Measurements from ENCODE around the gene MROH2A.

MROH2A gene

DNA sequence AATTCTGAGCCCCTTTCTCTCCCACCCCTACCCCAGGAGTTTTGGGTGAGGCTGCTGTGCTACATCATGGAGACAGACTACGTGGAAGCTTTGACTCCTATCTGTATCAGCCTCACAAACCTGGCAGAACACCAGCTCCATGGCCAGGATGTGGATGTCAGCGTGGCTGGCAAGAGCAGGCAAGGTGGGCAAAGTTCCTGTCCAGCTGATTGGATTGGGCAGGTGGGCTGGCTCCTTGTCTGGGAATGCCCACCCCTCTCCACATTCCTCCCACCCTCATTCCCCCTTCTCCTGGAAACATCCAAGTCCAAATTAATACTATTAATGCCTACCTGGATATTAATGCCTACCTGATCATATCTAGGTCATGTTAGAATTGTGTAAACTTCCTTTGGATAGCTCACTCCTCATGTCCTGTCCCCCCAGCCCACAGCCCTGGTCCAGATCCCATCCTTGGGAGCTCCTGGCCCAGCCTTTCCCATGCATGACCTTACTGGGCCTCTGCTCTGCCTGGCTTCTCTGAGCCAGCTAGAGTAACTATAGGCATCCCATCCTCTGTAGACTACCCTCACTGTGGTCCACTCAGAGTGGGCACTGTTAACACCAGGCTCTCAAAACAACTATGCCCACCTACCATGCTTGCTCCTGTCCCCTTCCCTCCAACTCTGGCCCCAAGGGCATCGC lies 24.1 kb downstream of the MROH2A start:
- DNase-seq = no peak

DNA sequence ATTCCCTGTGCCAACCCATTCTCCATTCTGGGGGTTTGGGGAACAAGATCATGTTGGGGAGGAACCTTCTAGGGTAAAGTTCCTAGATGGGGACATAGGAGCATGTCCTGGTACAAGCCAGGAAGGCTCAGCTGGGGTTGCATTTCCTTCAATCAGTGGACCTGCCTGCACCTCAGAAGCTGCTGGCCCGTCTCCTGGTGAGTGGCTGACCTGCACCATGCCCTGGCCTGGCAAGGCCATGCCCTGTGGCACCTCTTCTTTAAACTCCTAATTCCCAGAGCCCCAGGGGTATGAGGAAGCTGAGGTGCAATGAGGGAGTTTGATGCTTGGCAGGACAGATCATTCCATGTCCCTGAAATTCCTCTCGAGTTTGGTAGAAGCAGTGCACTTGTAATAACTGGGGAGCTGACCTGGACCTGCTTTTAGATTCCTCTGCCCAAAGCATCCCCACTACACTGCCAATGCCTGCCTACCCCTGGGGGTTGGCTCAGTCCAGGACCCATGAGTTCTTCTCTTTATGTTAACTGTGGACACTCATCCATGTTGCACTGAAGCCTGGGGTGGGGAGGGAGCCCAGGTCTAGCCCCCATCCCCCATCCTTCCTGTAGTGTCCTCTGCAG lies 25.3 kb downstream of the MROH2A start:
- DNase-seq = no peak

DNA sequence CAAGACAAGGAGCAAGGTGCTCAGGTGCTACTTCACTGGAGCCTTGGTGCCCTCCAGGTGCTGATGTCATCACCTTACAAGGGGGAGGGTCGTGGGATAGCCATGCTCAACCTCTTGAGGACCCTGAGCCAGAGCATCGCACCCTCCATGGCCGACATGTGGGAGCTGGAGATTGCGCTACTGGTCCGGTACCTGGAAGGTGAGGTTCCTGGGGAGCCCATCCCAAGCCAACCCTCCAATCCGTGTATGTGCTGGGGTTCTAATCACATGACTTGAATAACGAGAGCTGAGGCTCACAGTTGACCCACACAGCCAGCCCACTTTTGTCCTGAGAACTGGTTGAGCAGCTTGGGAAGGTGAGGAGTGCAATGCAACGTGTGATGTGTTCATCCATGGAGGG lies 25.9 kb downstream of the MROH2A start:
- DNase-seq = no peak

DNA sequence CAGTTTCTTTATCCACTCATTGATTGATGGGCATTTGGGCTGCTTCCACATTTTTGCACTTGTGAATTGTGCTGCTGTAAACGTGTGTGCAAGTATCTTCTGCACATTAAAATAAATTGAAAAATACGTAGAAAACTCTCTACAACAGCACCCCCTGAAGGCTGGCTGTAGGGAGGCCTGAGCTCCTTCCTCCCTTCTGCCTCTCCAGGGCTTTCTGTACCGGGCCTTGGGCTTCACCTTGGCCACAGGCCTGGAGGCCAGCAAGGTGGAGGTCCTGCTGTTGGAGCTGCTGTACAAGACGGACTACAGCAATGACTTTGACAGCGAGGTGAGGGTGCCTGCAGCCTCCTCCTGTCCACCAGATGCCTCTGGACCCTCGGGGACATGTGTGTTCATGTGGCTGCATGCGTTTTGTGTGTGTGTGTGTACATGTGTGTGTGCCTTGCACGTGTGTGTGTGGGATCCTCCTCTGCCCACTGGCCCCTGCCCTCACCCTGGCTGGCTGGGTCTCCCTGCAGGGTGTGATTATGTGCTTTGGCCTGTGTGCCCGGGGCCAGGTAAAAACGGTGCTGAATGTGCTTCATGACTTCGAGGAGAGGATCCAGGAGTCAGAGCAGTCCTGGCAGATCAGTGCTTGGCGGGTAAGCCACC lies 29.2 kb downstream of the MROH2A start:
- no peak for DNase-seq

DNA sequence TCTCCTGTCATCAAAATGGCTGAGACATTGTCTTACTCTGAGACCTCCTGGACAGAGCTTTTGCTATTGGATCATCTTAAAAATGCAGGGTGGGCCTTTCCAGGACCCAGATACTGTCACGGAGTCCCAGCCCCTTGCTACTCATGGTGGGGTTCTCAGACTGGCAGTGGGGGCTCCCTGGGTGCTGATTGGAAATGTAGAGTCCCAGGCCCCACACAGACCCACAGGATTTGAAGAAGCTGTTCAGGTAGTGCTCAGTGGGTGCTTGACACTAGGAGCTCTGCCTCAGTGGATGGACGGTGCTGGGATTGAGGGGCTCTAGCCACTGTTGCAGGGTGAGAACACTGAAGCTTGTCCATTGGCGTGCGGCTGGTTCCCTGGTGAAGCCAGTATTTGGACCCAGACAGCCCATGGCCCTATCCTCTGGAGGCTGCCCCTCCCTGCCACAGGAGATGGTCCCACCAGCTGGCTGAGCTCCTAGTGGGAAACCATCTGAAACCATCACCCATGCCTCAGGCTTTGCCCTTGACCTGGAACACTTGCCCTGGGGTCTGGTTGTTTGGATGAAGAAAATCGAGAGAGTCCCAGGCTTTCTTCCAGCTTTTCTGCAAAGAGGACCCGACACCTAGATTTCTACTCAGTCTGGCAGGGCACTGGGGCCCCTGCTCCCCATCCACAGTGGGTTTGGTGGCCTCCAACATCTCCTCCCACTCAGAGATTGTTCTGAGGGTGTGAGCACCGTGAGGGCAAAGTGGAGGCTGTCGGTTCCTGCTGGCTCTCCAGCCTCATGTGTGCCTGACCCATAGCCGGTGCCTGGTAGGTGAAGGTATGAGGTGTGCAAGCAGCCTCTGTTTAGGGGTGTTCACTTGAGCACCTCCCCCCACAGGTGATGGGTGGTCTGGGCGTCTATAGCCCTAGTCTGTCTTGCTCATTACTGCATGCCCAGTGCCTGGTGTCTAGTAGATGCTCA lies 30.1 kb downstream of the MROH2A start:
- no peak for DNase-seq

DNA sequence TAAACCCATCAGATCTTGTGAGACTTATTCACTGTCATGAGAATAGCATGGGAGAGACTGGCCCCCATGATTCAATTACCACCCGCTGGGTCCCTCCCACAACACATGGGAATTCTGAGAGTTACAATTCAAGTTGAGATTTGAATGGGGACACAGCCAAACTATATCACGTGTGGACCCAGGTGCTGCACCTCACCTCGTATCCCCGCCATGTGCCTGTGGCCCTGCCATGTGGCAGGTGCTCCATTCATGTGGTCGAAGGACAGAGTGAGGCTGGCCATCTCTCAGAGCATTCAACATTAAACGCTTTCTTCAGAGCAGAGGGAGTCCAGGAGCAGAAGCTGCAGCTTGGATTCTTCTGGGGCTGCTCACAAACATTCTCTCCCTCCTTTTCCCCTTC lies 32.3 kb downstream of the MROH2A start:
- no peak for DNase-seq

DNA sequence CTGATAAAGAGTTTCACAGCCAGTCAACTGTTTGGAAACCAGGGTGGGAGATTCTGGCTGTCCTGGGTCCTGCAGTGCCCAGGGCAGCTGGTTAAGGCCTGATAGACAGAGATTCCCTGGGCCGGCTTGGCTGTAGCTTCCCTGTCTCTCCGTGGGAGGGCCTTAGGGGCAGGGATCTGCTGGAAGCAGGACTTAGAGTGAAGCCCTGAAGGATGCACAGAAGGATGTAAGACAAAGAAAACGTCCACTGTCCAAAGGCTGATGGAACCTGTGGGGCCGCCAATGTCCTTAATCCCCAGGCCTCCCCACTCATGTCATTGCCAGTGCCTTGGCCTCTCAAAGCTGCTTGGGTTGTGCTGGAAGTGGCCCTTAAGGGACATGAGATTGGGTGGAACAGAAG lies 33.0 kb downstream of the MROH2A start:
- DNase-seq = no peak

DNA sequence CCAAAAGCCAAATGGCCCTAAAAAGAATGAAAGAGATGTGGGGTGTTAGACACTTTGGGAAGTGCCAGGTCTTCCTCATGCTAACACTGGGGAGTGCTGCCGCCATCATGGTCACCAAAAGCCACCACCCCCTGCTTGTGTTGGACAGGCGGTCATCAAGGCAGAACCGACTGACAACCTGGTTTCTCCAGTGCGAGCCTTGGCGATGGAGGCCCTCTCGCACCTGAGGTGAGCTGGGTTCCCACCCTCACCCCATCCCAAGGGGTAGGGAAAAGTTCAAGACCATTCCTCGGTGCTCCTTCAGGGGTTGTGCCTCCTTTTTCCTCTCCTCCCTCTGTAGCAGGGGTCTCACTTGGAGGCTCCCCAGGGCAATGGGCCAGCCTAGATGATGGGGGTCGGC lies 33.6 kb downstream of the MROH2A start:
- no peak for DNase-seq

DNA sequence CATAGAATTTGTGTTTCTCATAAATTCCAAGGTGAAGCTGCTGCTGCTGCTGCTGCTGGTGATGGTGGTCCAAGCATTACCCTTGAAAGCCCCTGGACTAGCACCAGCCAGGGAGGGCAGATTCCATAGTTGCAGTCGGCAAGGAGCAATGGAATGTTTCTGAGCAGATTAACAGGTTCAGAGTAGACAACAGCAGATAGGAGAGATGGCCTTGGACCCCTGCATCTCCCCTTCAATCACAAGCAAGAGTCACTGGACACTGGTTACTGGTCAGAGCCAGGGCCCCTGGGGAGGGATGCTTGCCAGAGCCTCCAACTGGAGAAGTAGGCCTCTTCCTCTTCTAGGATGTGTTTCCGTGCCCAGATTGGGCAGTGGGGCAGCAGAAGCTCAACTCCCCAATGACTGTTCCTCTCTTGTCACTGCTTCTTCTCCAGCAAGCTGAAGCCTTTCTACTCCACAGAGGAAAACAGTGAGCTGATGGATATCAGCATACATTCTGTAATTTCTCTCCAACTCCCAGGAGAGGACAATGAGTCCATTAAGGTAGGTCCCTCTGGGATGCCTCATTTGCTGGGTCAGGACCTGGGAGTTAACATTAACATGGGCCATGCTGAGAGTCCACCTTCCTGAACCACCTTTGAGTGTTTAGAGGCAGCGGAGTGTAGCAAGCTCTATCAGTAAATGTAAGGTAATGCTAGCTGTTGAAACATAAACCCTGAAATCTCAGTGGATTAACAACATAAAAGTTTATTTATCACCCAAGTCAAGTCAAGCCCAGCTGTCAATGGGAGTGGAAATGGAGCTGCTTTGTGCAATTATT lies 35.3 kb downstream of the MROH2A start:
- DNase-seq = no peak

DNA sequence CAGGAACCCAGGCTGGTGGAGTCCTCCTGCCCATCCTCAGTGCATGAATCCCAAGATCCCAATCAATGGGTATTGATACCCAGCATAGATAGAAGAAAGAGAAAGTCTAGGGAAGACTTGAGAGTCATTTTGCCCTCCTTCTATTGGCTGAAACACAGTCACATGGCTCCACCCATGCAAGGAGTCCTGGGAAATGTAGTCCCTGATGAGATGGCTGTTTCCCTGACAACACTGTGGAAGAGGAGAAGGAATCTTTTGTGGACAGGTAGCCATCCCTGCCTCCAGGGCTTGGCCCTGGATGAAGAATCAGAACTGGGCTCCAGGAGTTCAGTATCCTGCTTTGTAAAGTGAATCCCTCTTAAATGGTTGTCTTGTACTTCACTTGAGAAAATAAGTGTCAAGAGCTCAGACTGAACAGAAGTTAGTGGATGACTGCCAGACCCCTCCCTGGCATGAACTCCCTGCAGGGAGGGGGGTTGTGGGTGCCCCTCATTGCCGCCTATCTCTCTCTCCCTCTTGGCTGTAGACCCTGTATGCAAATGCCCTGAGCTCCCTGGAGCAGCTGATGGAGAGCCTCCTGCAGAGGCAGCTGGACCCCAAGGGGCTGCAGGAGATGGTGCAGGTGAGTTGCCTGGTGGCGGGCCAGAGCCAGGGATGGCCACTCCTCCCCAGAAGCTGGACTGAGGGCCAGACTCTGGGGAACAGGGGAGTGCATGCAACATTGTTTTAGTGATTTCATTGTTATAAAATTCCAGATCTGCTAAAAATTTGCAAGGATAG lies 36.1 kb downstream of the MROH2A start:
- DNase-seq = no peak

DNA sequence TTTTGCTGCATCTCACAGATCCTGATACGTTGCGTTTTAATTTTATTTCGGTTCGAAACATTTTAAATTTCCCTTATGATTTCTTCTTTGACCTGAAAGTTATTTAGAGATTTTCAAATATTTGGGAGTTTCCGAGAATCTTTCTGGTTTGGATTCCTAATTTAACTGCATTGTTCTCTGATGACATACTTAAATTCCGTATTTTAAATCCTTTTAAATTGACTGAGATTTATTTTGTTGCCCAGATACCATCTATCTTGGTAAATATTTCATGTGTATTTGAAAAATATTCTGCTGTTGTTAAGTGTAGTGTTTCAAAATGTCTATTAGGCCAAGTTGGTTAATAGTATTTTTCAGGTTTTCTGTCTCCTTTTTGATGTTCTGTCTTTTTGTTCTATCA lies 37.7 kb downstream of the MROH2A start:
- no peak for DNase-seq

DNA sequence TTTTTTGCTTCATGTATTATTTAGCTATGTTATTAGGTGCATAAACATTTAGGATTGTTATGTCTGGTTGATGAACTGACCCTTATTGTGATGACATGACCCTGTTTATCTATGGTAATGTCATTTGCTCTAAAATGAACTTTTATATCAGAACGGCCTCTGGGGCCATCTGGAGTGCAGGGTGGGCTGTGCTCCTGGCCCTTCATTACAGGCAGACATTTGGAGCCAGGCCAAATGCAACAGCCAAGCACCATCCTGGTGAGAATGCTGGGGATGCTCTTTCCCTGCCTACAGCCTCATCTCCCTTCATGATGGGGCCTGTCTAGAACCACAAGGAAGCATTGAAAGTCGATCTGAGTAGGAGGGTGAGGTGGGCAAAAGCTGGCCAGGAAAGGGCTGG lies 38.2 kb downstream of the MROH2A start:
- DNase-seq = no peak

DNA sequence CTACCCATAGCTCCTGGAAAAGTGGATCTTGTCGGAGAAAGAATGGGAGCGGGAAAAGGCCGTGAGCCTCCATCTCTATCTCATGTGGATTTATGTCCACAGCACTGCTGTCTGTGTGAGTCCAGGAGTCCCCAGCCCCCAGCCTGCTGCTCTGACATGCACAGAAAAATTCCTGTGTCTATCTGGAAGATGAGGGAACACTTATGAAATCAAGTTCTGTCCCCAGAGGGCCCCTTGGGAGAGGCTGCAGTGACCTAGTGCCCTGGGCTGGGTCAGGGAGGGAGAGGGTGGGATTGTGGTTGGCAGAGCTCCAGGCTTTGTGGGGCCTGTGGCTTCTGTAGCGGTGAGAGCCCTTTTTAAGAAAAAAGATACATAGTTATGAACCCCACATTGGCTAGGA lies 38.6 kb downstream of the MROH2A start:
- no peak for DNase-seq

DNA sequence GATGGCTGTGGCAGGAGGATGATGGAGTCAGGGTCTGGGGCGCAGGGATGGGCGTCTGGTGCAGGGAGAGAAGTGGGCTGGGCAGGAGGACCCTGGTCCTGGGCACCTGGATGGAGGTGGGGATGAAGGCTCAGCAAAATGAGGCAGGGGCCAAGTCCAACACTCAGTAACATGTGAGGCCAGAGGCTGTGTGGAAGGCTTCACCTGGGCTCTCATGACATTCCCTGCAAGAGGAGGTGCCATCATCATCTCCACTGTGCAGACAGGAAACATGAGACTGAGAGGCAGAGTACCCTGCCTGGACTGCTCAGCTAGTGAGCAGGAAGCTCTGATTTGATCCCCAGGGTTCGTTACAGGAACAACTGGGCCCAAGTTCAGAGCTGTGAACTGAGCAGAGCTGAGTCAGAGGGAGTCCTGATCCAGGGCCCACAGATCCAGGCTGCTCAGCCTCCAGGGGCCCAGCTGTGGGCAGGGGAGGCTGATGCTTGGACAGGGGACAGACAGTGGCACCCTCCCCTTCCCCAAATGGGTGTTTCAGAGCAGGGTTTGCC lies 39.3 kb downstream of the MROH2A start:
- DNase-seq = no peak

DNA sequence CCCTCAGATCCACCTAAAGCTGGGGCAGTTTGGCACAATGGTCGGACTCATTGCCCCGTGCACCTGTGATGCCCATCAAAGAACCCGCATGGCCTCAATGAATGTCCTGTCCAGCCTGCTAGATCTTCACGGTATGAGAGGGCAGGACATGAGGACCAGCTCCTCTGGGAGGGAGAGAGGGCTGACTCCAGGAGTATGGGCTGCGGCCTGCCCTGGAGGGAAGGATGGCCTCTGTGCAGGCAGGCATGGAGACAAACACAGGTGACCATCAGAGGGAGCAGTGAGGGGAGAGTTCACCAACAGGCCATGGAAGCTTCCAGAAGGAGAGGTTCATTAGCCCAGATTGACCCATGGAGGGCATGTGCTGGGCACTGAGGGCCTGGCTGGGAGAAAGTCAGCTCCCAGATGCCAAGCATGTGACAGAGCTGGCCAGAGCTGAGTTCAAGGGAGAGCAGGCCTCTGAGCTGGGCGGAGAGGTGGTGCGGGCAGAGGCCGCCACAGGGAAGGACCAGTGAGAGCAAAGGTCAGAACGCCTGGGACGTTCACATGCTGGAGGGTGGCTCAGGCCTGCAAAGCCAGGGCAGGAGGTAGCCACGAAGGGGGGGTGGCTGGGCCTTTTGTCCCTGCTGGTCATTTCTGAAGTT lies 40.0 kb downstream of the MROH2A start:
- no peak for DNase-seq

DNA sequence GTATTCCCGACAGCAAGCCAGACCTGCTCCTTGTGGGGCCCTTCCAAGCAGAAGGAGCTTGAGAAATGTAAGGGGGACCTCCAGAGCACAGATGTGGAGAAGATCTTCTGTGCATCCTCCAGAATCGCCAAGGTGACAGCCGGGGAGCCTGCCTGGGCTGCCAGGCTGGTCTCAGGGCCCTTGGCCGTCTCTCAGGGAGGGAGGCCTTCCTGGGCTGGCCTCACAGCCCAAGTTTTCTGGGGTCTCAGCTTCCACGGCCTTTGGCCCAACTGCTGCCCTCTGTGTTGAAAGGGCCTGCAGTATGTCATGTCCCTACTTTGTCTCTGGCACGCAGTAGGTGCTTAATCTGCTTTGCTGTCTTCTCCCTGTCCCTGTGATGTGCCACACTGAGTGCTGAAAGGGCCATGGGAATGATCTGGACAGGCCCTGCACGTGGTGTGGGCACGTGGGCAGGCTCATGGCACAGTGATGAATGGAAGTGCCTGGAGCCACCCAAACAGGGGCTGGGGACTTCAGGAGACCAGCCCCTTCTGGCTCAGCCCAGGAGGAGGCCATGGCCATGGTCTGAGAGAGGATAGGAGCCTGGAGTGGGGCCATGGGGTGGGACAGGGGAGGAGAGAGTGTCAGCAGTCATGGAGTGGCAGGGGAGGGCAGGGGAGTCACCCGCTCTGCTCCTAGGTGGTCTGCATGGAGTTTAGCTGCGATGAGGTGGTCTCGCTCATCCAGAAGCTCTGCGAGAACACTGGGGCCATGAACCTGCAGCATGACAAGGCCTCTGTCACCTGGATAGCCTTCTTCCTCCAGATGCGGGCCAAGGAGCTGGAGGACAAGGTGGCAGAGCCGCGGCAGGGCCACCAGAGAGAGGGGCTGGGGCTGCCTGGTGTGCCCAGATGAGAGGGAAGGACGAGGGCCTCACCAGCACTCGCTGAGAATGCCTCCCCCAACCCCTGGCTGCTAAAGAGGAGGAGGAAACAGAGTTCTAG lies 40.8 kb downstream of the MROH2A start:
- DNase-seq = no peak

DNA sequence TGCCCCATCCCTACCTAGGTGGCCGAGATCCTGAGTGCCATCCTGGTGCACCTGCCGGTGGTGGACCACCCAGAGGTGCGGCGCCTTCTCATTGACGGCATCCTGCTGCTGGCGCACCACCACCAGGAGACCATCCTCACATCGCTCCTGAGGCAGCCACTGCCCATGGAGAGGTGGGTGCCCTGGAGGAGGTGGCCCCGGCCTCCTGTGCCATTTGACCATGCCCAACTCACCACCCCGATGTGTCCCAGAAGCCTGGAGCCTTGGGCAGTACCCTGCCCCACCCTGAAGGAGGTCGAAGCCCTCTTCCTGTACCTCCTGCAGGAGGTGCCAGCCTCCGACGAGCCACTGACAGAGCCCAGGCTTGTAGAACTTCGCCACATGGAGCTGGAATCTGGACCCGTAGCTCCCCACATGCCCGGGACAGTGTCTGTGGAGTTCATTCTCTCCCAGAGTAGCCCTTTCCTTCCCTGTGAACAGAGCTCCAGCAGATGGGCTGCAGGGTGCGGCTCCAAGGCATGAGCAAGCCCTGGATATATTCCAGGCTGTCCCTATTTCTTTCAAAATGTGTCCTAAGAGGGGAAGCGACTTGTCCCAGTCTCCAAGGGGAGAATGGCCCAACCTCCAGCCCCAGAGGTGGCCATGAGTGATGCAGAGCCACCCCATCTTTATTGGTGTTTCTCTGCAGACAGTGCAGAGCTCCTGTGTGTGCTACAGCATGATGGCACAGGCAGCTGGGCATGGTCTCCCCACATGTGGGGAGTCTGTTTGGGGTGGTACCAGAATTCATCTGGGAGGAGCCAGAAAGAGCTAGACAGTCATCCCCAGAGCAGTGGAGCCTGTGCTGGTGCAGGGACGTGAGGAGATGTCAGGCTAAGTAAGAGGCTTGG lies 42.0 kb downstream of the MROH2A start:
- no peak for DNase-seq

DNA sequence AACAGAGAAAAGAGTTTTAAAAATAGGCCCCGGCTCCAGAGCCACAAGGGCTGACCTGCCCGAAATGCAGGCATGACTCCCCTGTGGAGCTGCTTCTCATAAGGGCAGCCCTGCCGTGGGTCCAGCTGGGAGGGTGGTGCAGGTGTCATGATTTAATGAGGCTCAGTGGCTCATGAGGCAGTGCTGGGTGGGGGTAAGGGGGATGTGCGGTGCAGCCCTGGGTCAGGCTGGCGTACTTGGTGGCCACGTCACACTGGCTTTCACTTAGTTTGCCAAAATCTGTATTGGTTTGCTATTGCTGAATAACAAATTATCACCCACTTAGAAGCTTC lies 42.6 kb downstream of the MROH2A start:
- DNase-seq = no peak

DNA sequence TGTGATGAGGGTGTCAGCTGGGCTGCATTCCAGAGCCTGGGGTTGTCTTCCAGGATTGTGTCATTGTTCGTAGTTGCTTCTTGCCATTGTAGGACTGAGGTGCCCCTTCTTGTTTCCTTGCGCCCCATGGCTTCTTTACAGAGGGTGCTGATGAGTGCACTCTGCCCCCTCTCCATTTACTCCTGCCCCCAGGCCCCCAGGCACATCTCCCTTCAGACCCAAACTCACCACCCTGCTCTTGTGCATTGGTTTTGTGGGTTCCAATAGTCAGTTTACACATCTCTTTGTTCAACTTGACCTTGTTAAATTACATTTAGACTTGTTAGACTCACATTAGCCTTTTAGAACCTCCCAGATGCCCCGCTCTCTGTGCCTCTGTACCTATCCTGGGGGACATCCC lies 43.1 kb downstream of the MROH2A start:
- DNase-seq = no peak

All from AML-193 (cell line).